ENCODE results near the gene TRAPPC3.
A peak's percentile ranks its signal among the peaks of the same experiment; 100 is the strongest.

The TRAPPC3 gene

DNA sequence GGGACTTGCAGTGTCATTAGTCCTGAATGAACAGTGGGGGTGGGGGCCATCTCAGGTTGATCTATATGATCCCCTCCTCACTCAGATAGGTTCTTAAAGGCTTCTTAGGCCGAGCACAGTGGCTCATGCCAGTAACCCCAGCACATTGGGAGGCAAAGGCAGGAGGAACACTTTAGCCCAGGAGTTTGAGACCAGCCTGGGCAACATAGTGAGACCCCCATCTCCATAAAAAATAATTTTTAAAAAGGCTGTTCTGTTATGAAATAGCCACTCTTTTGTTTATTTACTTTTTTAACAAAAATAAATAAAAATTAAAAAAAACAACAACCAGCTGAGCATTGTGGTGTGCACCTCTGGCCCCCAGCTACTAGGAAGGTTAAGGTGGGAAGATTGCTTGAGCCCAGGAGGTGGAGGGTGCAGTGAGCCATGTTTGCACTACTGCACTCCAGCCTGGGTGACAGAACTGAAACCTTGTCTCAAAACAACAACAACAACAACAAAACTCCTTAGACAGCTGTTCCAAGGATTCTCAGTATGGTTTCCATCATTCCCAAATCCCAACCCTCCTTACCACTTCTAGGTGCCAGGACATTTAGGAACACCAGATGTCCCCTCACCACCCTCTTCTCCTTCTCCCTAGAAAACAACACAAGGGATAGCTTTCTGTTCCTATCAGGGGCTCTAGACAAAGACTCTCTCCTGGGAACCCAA, 2.0 kb upstream of the TRAPPC3 start:
- DNase-seq (ENCODE audit: low read depth): no peak

DNA sequence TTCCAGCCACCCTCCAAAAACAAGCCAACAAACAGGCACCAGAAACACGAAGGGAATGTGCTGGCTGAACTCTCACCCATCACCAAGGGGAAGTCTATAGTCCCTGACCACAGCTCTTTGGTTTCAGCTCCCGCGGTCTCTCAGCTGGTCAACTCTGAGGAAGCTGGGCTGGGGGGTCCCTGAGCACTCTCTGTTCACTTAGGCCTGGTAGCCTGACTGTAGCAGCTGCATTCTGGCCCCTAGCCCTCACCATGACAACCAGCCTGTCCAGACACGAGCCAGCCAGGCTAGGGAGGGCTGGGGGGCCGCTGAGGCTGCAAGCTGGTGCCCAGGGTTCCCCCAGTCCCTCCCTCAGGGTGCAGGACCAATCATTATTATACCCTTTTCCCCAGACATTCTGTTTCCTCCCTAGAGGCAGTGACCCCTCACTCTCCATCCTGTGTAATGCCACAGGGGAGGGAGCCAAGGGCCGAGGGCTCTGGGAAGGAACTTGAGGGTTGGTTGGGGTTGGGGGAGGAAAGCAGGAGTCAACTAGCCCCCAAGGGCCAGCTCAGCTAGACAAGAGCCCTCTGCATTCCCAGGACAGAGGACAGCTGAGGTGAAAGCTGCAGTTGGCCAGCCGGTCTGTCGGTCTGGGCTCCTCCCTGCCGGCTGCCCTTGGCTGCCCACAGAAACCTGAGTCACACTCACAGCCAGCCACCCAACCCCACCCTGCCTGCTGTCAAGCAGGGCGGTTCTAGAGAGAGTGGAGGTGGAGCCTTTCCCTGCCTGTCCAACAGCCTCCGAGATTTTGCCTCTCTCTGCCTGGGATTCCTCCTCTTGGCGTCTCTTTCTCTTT, 1.2 kb upstream of the TRAPPC3 start:
- peak; percentile 92 for DNase-seq (ENCODE audit: low read depth)

GRCh38 chr1:36149973-36150295, 648 bp upstream of the TRAPPC3 start:
- no peak for DNase-seq (ENCODE audit: low read depth)

- peak; percentile 26 for DNase-seq (ENCODE audit: low read depth)
Observed at GRCh38 chr1:36148821-36149236, 457 bp downstream of the TRAPPC3 start.

- DNase-seq (ENCODE audit: low read depth): no peak
Observed at GRCh38 chr1:36144413-36144812, 4.9 kb downstream of the TRAPPC3 start.

GRCh38 chr1:36143424-36143823, 5.9 kb downstream of the TRAPPC3 start:
- no peak for DNase-seq (ENCODE audit: low read depth)

DNA sequence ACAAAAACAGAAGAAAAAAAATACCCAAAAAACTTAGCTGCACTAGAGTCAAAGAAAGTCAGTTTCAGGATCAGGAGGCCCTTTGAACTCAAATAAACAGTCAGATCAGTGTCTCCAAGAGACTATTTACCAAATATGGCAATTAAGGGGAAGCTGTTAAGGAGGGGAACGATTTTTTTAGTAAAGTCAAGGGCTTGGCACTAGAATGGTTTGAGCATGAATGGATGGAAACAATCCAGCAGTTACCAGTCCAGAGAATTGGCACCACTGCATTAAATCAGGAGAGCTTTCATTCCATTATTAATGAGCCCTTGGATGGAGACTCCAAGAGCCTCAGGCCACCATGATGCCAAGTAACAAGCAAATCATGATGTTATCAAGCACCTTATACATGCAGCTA, 7.2 kb downstream of the TRAPPC3 start:
- DNase-seq (ENCODE audit: low read depth): no peak

DNA sequence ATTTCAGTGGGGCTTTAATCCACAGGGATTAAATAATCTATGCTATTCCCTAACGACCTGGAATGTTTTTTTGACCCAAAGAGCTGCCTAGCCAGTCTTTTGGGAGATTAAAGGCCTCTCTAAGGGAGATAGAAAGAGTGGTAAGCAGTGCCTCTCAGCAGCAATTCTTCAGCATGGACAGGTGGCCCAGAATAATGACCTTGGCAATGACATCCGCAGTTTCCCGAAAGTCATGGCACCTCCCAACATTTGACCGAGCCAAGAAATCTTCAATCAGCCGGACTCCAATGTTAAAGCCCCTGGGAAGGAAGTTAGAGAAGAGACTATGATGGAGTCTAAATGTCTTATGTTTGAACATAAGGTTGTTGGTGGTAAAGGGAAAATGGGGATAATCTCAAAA, 9.8 kb downstream of the TRAPPC3 start:
- DNase-seq (ENCODE audit: low read depth): no peak

- no peak for DNase-seq (ENCODE audit: low read depth)
Observed at GRCh38 chr1:36137776-36138175, 11.5 kb downstream of the TRAPPC3 start.

DNA sequence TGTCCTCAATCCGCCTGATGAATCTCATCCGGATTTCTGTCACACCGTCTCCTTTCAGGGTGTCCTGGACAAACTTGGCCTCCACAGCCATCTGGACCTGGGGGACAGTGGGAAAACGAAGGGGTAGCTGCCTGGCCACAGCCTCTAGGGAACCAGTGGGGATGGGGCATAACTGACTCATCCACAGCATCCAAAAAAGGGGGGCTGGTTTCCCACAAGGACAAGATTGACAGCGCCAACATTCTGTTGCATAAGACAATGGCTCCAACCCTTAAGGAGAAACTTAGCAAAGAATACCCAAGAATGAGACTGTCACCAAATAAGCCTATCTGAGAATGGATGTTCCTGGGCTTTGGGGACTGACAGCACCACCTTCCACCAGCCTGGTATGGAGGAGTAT, 12.1 kb downstream of the TRAPPC3 start:
- DNase-seq (ENCODE audit: low read depth): no peak

GRCh38 chr1:36136535-36136934, 12.8 kb downstream of the TRAPPC3 start:
- DNase-seq (ENCODE audit: low read depth): peak; percentile 47

DNA sequence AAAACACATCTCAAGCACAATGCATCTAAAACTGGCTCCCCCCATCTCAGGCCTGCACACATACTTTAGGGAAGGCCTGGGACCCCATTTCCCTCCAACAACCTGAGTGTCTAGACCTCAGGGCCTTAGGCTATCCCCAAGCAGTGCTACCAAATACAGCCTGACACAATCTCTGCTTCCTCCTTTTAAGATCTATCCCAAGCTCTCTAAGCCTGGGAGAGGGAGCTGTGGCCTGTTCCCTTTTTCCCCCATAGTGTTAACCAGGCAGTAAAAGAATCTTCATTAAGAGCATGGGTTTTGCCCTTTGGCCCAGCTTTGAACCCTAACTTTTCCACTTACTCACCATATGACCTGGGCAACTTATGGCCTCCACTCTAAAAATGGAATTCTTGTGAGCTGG, 13.5 kb downstream of the TRAPPC3 start:
- no peak for DNase-seq (ENCODE audit: low read depth)

DNA sequence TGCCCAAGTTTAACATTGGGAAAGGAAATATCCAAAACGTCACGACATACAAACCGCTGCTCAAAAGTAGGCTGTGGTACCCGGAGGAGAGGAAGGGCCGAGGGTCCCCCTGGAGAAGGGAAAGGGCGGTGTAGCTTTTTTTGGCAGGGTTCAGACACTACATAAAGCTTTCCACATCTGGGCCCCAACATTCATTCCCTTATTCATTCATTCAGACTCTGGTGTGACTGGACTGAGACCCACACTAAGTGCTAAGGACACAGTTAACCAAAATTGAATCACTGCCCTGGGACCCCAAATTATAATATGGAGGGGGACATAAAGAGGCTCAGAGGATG, 14.0 kb downstream of the TRAPPC3 start:
- DNase-seq (ENCODE audit: low read depth): no peak

DNA sequence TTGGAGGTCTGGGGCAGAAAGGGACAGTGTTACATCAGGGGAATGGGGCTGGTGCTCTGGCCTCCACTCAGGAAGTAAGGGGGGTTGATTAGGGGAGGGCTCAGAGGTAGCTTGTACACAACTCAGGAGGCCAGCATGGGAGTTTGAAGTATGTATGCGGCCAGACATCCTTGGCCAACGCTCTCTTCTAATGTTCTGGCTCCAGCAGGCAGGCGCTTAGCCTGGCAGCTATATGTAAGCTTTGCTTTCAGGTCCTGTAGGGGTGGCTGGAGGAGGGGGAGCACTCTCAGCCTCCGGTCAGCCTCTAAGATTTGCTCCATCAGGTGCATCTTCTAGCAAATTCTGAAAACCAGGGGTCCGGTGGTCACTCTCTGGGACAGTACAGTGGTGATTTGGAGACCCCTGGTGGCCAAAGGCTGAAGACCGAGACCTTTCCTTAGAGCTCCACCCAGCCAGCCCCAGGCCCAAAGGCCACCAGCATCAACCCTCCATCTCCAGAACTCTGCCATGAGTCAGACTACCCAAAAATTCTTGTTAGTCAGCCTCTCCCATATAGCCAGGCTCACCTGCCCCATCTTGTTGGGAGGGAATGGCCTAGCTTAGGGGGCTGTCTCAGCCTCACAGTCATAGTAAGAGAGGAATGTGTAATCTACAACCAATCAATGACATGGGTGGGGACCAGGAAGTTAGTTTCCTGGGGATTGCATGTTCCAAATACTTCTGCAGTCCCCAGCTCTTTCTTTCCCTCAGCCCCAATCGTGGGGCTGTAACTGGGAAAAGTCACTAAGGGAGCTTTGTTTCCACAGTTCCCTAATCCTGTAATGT, 14.6 kb downstream of the TRAPPC3 start:
- DNase-seq (ENCODE audit: low read depth): peak; percentile 38

- DNase-seq (ENCODE audit: low read depth): no peak
Observed at GRCh38 chr1:36134031-36134430, 15.3 kb downstream of the TRAPPC3 start.

- DNase-seq (ENCODE audit: low read depth): peak; percentile 98
Observed at GRCh38 chr1:36133484-36133883, 15.8 kb downstream of the TRAPPC3 start.

DNA sequence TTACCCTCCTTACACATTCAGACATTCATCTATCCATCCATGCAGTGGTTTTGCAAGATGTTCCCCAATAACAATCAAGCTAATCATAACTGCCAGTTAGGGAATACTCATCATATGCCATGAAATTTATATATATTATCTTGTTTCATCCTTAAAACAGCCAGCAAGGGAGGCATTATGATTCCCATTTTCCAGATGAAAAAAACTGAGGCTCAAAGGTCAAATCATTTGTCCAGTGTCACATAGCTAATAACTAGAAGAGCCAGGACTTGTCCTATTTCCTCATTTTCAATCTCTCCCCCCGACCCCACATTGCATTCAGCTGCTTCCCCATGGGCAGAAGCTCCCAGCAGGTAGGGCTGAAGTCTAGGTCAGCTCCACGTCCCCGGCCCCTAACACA, 17.3 kb downstream of the TRAPPC3 start:
- DNase-seq (ENCODE audit: low read depth): no peak

DNA sequence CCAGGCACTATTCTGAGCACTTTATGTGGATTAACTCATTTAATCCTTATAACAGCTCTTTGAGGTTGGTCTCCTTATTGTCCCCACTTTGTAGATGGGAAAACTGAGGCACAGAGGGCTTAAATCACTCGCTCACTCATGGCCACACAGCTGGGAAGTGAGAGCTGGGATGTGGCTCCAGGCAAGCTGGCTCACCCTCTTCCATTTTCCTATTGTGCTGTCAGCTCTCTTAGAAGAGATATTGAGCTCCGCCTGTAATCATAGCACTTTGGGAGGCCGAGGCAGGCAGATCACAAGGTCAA, 20.4 kb downstream of the TRAPPC3 start:
- no peak for DNase-seq (ENCODE audit: low read depth)

- peak; percentile 94 for DNase-seq (ENCODE audit: low read depth)
Observed at GRCh38 chr1:36128126-36128904, 21.0 kb downstream of the TRAPPC3 start.

DNA sequence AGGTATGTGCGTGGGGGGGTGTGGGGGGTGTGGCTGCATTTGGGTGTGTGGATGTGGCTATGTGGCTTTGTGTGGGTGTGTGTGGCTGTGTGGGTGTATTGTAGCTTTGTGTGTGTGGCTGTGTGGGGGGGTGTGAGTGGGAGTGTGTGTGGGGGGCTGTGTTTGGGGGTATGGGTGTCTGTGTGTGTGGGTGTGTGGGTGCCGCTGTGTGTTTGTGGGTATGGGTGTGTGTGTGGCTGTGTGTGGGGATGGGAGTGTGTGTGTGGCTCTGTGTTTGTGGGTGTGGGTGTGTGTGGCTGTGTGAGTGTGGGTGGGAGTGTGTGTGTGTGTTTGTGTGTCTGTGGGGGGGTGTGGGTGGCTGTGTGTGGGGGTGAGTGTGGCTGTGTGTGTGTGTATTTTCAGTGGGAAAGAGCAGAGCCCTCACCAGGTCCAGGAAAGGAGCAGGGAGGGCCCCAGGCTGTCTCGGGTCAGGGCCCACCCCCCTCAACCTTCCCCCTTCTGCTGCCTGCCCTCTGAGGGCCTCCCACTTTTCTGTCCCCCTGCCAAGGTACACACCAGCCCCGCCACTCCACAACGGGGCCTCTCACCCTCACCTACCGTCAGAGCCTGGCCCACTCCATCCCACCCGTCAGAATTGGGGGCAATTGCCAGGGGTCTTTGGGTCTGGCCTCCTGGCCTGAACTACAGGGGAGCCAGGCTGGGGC, 22.3 kb downstream of the TRAPPC3 start:
- no peak for DNase-seq (ENCODE audit: low read depth)

- DNase-seq (ENCODE audit: low read depth): no peak
Observed at GRCh38 chr1:36126005-36126716, 23.1 kb downstream of the TRAPPC3 start.

All from amniotic epithelial cell (primary cell).